ENCODE measurements around the gene ZFYVE28.
"Not testable (repeated sequence)": the region's sequence is repeated elsewhere in the genome, so short reads cannot be mapped to it uniquely, and the experiment has no call there.

DNA sequence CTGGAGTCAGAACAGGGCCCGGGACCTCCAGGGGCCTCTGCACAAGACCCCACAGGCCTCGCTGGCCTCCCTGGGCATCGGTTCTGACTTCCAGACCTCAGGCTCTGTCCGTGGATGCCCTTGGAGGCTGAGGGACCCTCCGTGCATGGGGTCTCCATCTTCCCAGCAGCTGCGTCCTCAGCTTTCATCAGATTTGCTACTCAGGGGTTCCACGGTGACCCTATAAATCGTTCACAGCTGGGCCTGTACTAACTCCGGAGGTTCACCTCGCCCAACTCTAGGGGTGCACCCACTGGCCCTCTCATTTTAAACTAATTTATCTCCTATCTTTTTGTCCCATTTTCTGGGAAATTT lies 143.4 kb downstream of the ZFYVE28 start:
- TF ChIP-seq, protein P1, sequence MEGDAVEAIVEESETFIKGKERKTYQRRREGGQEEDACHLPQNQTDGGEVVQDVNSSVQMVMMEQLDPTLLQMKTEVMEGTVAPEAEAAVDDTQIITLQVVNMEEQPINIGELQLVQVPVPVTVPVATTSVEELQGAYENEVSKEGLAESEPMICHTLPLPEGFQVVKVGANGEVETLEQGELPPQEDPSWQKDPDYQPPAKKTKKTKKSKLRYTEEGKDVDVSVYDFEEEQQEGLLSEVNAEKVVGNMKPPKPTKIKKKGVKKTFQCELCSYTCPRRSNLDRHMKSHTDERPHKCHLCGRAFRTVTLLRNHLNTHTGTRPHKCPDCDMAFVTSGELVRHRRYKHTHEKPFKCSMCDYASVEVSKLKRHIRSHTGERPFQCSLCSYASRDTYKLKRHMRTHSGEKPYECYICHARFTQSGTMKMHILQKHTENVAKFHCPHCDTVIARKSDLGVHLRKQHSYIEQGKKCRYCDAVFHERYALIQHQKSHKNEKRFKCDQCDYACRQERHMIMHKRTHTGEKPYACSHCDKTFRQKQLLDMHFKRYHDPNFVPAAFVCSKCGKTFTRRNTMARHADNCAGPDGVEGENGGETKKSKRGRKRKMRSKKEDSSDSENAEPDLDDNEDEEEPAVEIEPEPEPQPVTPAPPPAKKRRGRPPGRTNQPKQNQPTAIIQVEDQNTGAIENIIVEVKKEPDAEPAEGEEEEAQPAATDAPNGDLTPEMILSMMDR (IDR thresholded peaks at IDR 0.05) = not testable (repeated sequence)
- not testable (repeated sequence) for TF ChIP-seq POLR2A (IDR thresholded peaks at IDR 0.05)
